ENCODE measurements around the gene CUX1. TPM values are rescaled to one million over a fixed set of nuclear protein-coding genes. Genes with fewer than 3 reads are reported as not detected.

CUX1 gene
- total RNA-seq, 1 experiment from 2014 or later, result 53.5 TPM

DNA sequence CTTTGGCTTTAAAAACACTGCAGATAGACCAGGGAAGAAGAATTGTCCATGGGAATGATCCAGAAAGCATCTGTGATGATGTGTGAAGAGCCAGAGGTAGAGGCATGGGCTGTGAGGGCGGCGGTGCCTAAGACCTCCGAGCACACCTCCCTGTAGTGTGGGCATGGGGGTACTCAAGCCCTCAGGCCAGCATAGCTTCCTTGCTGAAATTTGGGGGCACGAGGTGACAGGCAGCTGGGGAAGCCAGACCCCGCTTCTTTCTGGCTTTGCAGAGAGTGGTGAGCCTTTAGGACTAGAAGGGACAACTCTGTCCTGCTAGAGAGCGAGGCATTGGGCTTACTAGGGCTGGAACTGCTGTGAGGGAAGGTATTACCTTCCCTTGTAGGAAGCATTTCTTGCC is 281.6 kb downstream of the CUX1 start:
- no peak overlapping the region for H3K27ac ChIP-seq (ENCODE audit: insufficient read length, low read depth, low read length)
- no peaks in the 10 kb centered on the region for H3K27me3 ChIP-seq (ENCODE audit: insufficient read depth, low read length)
- Mint-ChIP-seq H3K4me3 (no peak overlapping the region; a peak in 1 of 5 replicates), H3K36me3 (ENCODE audit: insufficient read depth in 1 of 3, low read depth in 3 of 3) (peaks cover 9 to 33% (median 13%) of the 10 kb centered on the region in 3 experiments; a peak in 6 of 7 replicates), H3K9me3 (no peaks in the 10 kb centered on the region; a peak in 1 of 5 replicates), H3K27ac (peak overlapping the region in 2 of 3 experiments; percentile 40 to 74; a peak in 2 of 7 replicates), H3K4me1 (peaks cover 18 to 25% of the 10 kb centered on the region in 2 experiments), H3K27me3 (ENCODE audit: low read depth) (no peaks in the 10 kb centered on the region; the same call in 1 of the 2 replicates)
- H3K14ac ChIP-seq (ENCODE audit: insufficient read depth, low read length), result no peak overlapping the region
- H2BK120ac ChIP-seq (ENCODE audit: low read depth, low read length, poor library complexity, severe bottlenecking), result no peak overlapping the region
- H3K79me2 ChIP-seq (ENCODE audit: insufficient read depth, low read length), result no peaks in the 10 kb centered on the region
- no peak overlapping the region for H3K23ac ChIP-seq (ENCODE audit: insufficient read length, low read depth, low read length)
- no peak overlapping the region for H3K18ac ChIP-seq (ENCODE audit: insufficient read length, low read depth, low read length)
- H3K23me2 ChIP-seq (ENCODE audit: insufficient read length, low read depth, low read length, poor library complexity, severe bottlenecking), result no peaks in the 10 kb centered on the region
- H2AK5ac ChIP-seq (ENCODE audit: insufficient read length, low read length), result no peak overlapping the region
- TF ChIP-seq, protein P1, sequence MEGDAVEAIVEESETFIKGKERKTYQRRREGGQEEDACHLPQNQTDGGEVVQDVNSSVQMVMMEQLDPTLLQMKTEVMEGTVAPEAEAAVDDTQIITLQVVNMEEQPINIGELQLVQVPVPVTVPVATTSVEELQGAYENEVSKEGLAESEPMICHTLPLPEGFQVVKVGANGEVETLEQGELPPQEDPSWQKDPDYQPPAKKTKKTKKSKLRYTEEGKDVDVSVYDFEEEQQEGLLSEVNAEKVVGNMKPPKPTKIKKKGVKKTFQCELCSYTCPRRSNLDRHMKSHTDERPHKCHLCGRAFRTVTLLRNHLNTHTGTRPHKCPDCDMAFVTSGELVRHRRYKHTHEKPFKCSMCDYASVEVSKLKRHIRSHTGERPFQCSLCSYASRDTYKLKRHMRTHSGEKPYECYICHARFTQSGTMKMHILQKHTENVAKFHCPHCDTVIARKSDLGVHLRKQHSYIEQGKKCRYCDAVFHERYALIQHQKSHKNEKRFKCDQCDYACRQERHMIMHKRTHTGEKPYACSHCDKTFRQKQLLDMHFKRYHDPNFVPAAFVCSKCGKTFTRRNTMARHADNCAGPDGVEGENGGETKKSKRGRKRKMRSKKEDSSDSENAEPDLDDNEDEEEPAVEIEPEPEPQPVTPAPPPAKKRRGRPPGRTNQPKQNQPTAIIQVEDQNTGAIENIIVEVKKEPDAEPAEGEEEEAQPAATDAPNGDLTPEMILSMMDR (conservative IDR thresholded peaks at IDR 0.05), result no peak
- no peak overlapping the region for H3K4me2 ChIP-seq (ENCODE audit: insufficient read depth, insufficient read length, low read length)
- no peaks in the 10 kb centered on the region for H3K9me3 ChIP-seq (ENCODE audit: control insufficient read depth, low read depth, low read length)
- no peak for DNase-seq
- no peaks in the 10 kb centered on the region for H3K4me1 ChIP-seq (ENCODE audit: insufficient read depth, low read length)
- no peak overlapping the region for H4K5ac ChIP-seq (ENCODE audit: insufficient read length, low read depth, low read length)
- no peak overlapping the region for H2BK5ac ChIP-seq (ENCODE audit: insufficient read length, low read length)
- no peak overlapping the region for H2BK15ac ChIP-seq (ENCODE audit: low read depth, low read length)
- no peak overlapping the region for H3K9ac ChIP-seq (ENCODE audit: extremely low read depth, insufficient read length, low read length)
- no peak overlapping the region for H3T11ph ChIP-seq (ENCODE audit: low read length)
- no CpG with 5 or more reads among the region's 6 CpGs for WGBS (ENCODE audit: extremely low coverage, insufficient read length, low lambda C conversion rate)
- no peak overlapping the region for H4K91ac ChIP-seq (ENCODE audit: insufficient read length, low read depth, low read length)
- no peaks in the 10 kb centered on the region for H4K20me1 ChIP-seq (ENCODE audit: control insufficient read depth, insufficient read depth, insufficient read length)
- H2BK20ac ChIP-seq (ENCODE audit: low read depth, low read length, poor library complexity, severe bottlenecking), result no peak overlapping the region
- H2BK12ac ChIP-seq (ENCODE audit: insufficient read length, low read depth, low read length), result no peak overlapping the region
- no peak overlapping the region for H3K4ac ChIP-seq (ENCODE audit: low read depth, low read length)
- no peak overlapping the region for H3K56ac ChIP-seq (ENCODE audit: insufficient read length, low read depth, low read length)
- no peak overlapping the region for H4K8ac ChIP-seq (replicated peaks; ENCODE audit: insufficient read length, low read depth, low read length)
- H2AFZ ChIP-seq (ENCODE audit: low read length), result no peak overlapping the region
- no peaks in the 10 kb centered on the region for H3K79me1 ChIP-seq (ENCODE audit: insufficient read depth, low read depth, low read length, poor library complexity, severe bottlenecking)

Data from H9 (cell line).